Endothelial cell (in vitro differentiated cells): ENCODE measurements around the gene EGR1. TPM values are rescaled to one million over a fixed set of nuclear protein-coding genes. Genes with fewer than 3 reads are reported as not detected.

Source experiments
- DNase-seq: peaks from one replicate; pipeline ENCODE4 v3.0.0; 2021; ENCODE audit warnings: low spot score
- H3K27ac Mint-ChIP-seq: one replicate; pipeline ENCODE4 v1.8.0; 2021; ENCODE audit warnings: mixed read lengths, inconsistent platforms; ENCODE audit not compliant: unreplicated experiment
- H3K27me3 Mint-ChIP-seq: one replicate; pipeline ENCODE4 v1.8.0; 2021; ENCODE audit warnings: mild to moderate bottlenecking, moderate library complexity, mixed read lengths, inconsistent platforms; ENCODE audit not compliant: unreplicated experiment
- H3K36me3 Mint-ChIP-seq: one replicate; pipeline ENCODE4 v1.8.0; 2021; ENCODE audit warnings: mild to moderate bottlenecking, low read depth, mixed read lengths, inconsistent platforms; ENCODE audit not compliant: unreplicated experiment
- H3K4me1 Mint-ChIP-seq: one replicate; pipeline ENCODE4 v1.8.0; 2021; ENCODE audit warnings: mild to moderate bottlenecking, mixed read lengths, inconsistent platforms; ENCODE audit not compliant: unreplicated experiment
- H3K4me3 Mint-ChIP-seq: one replicate; pipeline ENCODE4 v1.8.0; 2021; ENCODE audit warnings: mild to moderate bottlenecking, mixed read lengths, inconsistent platforms; ENCODE audit not compliant: unreplicated experiment
- H3K9me3 Mint-ChIP-seq: one replicate; pipeline ENCODE4 v1.8.0; 2021; ENCODE audit warnings: mixed read lengths, inconsistent platforms; ENCODE audit not compliant: unreplicated experiment
- total RNA-seq: library from RNA; stranded (reverse); fragmentation: NEBNext Ultra II Directional; extraction: Animal tissue kit (Norgen Biotek cat#: 25700); gene quantifications from one replicate; pipeline ENCODE4 v1.2.1, GENCODE V29; 2021; ENCODE audit not compliant: unreplicated experiment
- TF ChIP-seq, protein P1 (sequence below): fragments of 200-600 bp; sonication (generic); IDR thresholded peaks from one replicate; pipeline ENCODE4 v1.5.0; 2021; ENCODE audit warnings: antibody characterized with exemption; ENCODE audit not compliant: unreplicated experiment

EGR1 gene
- total RNA-seq, 1 donor from 2014 or later, result 2.1 TPM

DNA sequence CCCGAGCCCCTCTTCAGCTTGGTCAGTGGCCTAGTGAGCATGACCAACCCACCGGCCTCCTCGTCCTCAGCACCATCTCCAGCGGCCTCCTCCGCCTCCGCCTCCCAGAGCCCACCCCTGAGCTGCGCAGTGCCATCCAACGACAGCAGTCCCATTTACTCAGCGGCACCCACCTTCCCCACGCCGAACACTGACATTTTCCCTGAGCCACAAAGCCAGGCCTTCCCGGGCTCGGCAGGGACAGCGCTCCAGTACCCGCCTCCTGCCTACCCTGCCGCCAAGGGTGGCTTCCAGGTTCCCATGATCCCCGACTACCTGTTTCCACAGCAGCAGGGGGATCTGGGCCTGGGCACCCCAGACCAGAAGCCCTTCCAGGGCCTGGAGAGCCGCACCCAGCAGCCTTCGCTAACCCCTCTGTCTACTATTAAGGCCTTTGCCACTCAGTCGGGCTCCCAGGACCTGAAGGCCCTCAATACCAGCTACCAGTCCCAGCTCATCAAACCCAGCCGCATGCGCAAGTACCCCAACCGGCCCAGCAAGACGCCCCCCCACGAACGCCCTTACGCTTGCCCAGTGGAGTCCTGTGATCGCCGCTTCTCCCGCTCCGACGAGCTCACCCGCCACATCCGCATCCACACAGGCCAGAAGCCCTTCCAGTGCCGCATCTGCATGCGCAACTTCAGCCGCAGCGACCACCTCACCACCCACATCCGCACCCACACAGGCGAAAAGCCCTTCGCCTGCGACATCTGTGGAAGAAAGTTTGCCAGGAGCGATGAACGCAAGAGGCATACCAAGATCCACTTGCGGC lies 1.8 kb downstream of the EGR1 start:
- Mint-ChIP-seq H3K36me3 (peaks cover 6% of the 10 kb centered on the region), H3K4me1 (peaks cover 2% of the 10 kb centered on the region), H3K27me3 (peaks cover 28% of the 10 kb centered on the region), H3K27ac (peak overlapping the region; percentile 39), H3K4me3 (no peak overlapping the region), H3K9me3 (peaks cover 4% of the 10 kb centered on the region)
- TF ChIP-seq, protein P1, sequence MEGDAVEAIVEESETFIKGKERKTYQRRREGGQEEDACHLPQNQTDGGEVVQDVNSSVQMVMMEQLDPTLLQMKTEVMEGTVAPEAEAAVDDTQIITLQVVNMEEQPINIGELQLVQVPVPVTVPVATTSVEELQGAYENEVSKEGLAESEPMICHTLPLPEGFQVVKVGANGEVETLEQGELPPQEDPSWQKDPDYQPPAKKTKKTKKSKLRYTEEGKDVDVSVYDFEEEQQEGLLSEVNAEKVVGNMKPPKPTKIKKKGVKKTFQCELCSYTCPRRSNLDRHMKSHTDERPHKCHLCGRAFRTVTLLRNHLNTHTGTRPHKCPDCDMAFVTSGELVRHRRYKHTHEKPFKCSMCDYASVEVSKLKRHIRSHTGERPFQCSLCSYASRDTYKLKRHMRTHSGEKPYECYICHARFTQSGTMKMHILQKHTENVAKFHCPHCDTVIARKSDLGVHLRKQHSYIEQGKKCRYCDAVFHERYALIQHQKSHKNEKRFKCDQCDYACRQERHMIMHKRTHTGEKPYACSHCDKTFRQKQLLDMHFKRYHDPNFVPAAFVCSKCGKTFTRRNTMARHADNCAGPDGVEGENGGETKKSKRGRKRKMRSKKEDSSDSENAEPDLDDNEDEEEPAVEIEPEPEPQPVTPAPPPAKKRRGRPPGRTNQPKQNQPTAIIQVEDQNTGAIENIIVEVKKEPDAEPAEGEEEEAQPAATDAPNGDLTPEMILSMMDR, result no peak
- DNase-seq, result no peak

DNA sequence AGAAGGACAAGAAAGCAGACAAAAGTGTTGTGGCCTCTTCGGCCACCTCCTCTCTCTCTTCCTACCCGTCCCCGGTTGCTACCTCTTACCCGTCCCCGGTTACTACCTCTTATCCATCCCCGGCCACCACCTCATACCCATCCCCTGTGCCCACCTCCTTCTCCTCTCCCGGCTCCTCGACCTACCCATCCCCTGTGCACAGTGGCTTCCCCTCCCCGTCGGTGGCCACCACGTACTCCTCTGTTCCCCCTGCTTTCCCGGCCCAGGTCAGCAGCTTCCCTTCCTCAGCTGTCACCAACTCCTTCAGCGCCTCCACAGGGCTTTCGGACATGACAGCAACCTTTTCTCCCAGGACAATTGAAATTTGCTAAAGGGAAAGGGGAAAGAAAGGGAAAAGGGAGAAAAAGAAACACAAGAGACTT lies 2.4 kb downstream of the EGR1 start:
- H3K27ac Mint-ChIP-seq, result peak overlapping the region; percentile 39
- H3K4me3 Mint-ChIP-seq, result no peak overlapping the region
- H3K4me1 Mint-ChIP-seq, result peaks cover 2% of the 10 kb centered on the region
- TF ChIP-seq, protein P1, result no peak
- H3K27me3 Mint-ChIP-seq, result peaks cover 29% of the 10 kb centered on the region
- DNase-seq, result no peak
- H3K9me3 Mint-ChIP-seq, result peaks cover 4% of the 10 kb centered on the region
- peaks cover 6% of the 10 kb centered on the region for H3K36me3 Mint-ChIP-seq

- no peak for DNase-seq
- peaks cover 4% of the 10 kb centered on the region for H3K9me3 Mint-ChIP-seq
- H3K4me3 Mint-ChIP-seq, result peak overlapping the region; percentile 34
- H3K27me3 Mint-ChIP-seq, result peaks cover 27% of the 10 kb centered on the region
- TF ChIP-seq, protein P1, result no peak
- H3K4me1 Mint-ChIP-seq, result peaks cover 2% of the 10 kb centered on the region
- peaks cover 6% of the 10 kb centered on the region for H3K36me3 Mint-ChIP-seq
- no peak overlapping the region for H3K27ac Mint-ChIP-seq
Observed at GRCh38 chr5:138468133-138468965, 3.1 kb downstream of the EGR1 start.

GRCh38 chr5:138468966-138469539 lies 3.8 kb downstream of the EGR1 start:
- peaks cover 4% of the 10 kb centered on the region for H3K9me3 Mint-ChIP-seq
- H3K27me3 Mint-ChIP-seq, result peaks cover 27% of the 10 kb centered on the region
- H3K27ac Mint-ChIP-seq, result no peak overlapping the region
- H3K4me3 Mint-ChIP-seq, result no peak overlapping the region
- H3K36me3 Mint-ChIP-seq, result peaks cover 6% of the 10 kb centered on the region
- DNase-seq, result no peak
- TF ChIP-seq, protein P1, result no peak
- H3K4me1 Mint-ChIP-seq, result peaks cover 2% of the 10 kb centered on the region
